ENCODE results near the gene COX5B. TPM values are rescaled to one million over a fixed set of nuclear protein-coding genes. Genes with fewer than 3 reads are reported as not detected.

The COX5B gene
- total and polyA plus RNA-seq, 9 of the 15 experiments (the other 6 are each of a cell fraction or from before 2014, with no cell fraction given) = 154 to 1,424 (median 487) TPM

DNA sequence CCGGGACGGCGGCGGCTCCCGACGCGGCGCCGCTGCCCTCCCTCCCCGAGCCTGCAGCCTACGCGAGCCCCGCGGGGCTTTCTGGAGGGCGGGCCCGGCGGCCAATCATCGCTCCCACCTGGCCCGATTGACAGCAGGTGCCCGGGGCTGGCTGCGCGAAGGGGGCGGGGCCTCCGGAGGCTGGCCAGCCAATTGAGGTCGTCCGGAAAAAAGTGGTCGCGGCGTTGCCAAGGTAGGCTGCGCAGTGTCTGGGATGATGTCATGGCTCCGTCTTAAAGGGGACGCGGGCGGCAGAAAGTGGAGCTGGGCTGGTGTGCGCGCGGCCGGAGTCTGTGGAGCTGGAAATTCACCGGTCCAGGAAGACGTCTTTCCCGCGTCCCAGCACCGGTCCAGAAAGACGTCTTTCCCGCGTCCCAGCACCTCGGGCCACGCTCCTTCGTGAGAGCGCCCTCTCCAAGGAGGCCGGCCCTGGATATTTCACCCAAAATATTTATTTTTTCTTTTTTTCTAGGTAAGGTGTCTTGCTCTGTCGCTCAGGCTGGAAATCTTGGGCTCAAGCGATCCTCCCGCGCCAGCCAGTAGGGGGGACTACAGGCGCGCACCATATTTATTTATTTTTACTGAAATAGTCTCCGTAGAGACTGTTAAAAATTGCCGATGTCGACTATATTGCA lies 18.2 kb downstream of the COX5B start, which contains the start of gene ACTR1B (continued):
- no peak for TF ChIP-seq SAP30 (IDR thresholded peaks at IDR 0.05; ENCODE audit: borderline replicate concordance, insufficient read depth, low read depth, low read length, poor library complexity, severe bottlenecking)
- TF ChIP-seq PREB (CRISPR knock-in tag; IDR thresholded peaks at IDR 0.05) = 0 out of 2 replicates have a peak, but pooled peaks have one; percentile 81
- TF ChIP-seq ZNF561 (CRISPR knock-in tag; conservative IDR thresholded peaks at IDR 0.05) = no peak; the same call in 1 of the 2 replicates
- TF ChIP-seq NCOA4 (IDR thresholded peaks at IDR 0.05; ENCODE audit: partially characterized antibody) = no peak
- no peak; the same call in 1 of the 2 replicates for TF ChIP-seq GABPA (tag; conservative IDR thresholded peaks at IDR 0.05; ENCODE audit: low read depth)
- TF ChIP-seq C11orf30 (IDR thresholded peaks at IDR 0.05; ENCODE audit: low read depth) = peak; percentile 71
- TF ChIP-seq SMARCA4 (IDR thresholded peaks at IDR 0.05) = 0 out of 2 replicates have a peak, but pooled peaks have one; percentile 36
- TF ChIP-seq, protein P1, sequence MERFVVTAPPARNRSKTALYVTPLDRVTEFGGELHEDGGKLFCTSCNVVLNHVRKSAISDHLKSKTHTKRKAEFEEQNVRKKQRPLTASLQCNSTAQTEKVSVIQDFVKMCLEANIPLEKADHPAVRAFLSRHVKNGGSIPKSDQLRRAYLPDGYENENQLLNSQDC (CRISPR knock-in tag; IDR thresholded peaks at IDR 0.05) = no peak
- TF ChIP-seq SMC3 (conservative IDR thresholded peaks at IDR 0.05; ENCODE audit: insufficient read depth, low read depth, low read length) = 0 out of 2 replicates have a peak, but pooled peaks have one; percentile 1
- no peak for TF ChIP-seq ATF1 (CRISPR knock-in tag; IDR thresholded peaks at IDR 0.05)
- peak; percentile 91 for TF ChIP-seq ATF1 (tag; IDR thresholded peaks at IDR 0.05)
- TF ChIP-seq, protein P2, sequence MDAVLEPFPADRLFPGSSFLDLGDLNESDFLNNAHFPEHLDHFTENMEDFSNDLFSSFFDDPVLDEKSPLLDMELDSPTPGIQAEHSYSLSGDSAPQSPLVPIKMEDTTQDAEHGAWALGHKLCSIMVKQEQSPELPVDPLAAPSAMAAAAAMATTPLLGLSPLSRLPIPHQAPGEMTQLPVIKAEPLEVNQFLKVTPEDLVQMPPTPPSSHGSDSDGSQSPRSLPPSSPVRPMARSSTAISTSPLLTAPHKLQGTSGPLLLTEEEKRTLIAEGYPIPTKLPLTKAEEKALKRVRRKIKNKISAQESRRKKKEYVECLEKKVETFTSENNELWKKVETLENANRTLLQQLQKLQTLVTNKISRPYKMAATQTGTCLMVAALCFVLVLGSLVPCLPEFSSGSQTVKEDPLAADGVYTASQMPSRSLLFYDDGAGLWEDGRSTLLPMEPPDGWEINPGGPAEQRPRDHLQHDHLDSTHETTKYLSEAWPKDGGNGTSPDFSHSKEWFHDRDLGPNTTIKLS (IDR thresholded peaks at IDR 0.05; ENCODE audit: borderline replicate concordance, low read depth) = no peak
- no peak for TF ChIP-seq ILK (tag; IDR thresholded peaks at IDR 0.05; ENCODE audit: borderline replicate concordance, low read depth)
- TF ChIP-seq NKRF (IDR thresholded peaks at IDR 0.05; ENCODE audit: borderline replicate concordance) = no peak
- no peak for TF ChIP-seq HOMEZ (CRISPR knock-in tag; IDR thresholded peaks at IDR 0.05)
- no peak for TF ChIP-seq MCM2 (IDR thresholded peaks at IDR 0.05; ENCODE audit: low read depth)
- no peak; the same call in 1 of the 2 replicates for TF ChIP-seq BHLHE40 (IDR thresholded peaks at IDR 0.05; ENCODE audit: low read length)
- TF ChIP-seq MIER1 (IDR thresholded peaks at IDR 0.05; ENCODE audit: low read depth) = no peak
- no peak for TF ChIP-seq SRSF9 (IDR thresholded peaks at IDR 0.05; ENCODE audit: borderline replicate concordance, low read depth, low read length)
- no peak for TF ChIP-seq ZFP1 (CRISPR knock-in tag; IDR thresholded peaks at IDR 0.05)
- no peak for TF ChIP-seq BMI1 (IDR thresholded peaks at IDR 0.05; ENCODE audit: low read length)
- no peak for TF ChIP-seq IRF2 (CRISPR knock-in tag; IDR thresholded peaks at IDR 0.05)
- no peak for TF ChIP-seq CBX3 (IDR thresholded peaks at IDR 0.05; ENCODE audit: borderline replicate concordance in 1 of 2, low read length in 2 of 2)

All from K562 (cell line).